GM19372 (cell line): ENCODE results near the gene KDM4F.
"Not testable (repeated sequence)": the region's sequence is repeated elsewhere in the genome, so short reads cannot be mapped to it uniquely, and the experiment has no call there.

Source experiments
- ATAC-seq: cut with Tn5 transposase; IDR thresholded peaks from one replicate; pipeline ENCODE4 v1.9.1; 2021; ENCODE audit warnings: mild to moderate bottlenecking, low read depth, moderate library complexity; ENCODE audit not compliant: unreplicated experiment

KDM4F gene

GRCh38 chr11:95049122-95049521 is at the start of gene KDM4F:
TSS of gene KDM4F (plus strand) at chr11:95049422.
- ATAC-seq: not testable (repeated sequence)

GRCh38 chr11:95003716-95004115 is 45.5 kb upstream of the KDM4F start:
- no peak for ATAC-seq

DNA sequence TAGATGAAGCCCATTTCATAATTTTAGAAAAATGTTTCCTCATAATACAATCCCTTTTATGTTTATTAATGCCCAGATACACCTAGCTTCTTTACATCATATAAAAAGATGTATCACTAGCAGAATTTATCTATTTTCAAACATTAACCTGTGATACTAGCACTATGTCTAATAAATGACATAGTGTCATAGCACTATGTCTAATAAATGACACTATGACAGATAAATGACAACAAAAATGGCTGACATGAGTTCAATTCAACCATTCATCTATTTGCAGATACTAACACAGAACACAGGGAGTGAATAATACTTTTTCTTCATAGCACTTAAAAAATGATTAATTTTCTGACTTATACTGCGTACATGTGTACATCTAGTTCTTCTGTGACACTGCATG is 43.6 kb upstream of the KDM4F start:
- ATAC-seq: no peak

- no peak for ATAC-seq
Measured at GRCh38 chr11:95011376-95011775, 37.8 kb upstream of the KDM4F start.

GRCh38 chr11:95014184-95014821 is 34.9 kb upstream of the KDM4F start:
- no peak for ATAC-seq

- no peak for ATAC-seq
Measured at GRCh38 chr11:95016139-95016538, 33.1 kb upstream of the KDM4F start.

GRCh38 chr11:95021468-95021867 is 27.8 kb upstream of the KDM4F start:
- ATAC-seq: not testable (repeated sequence)

- no peak for ATAC-seq
Measured at GRCh38 chr11:95024958-95025357, 24.3 kb upstream of the KDM4F start, which contains the start of gene KDM4E. TSS of gene KDM4E (plus strand) at chr11:95025258. CDS start at chr11:95025558, 300 bp downstream.

GRCh38 chr11:95025594-95025993 is 23.6 kb upstream of the KDM4F start:
- not testable (repeated sequence) for ATAC-seq

DNA sequence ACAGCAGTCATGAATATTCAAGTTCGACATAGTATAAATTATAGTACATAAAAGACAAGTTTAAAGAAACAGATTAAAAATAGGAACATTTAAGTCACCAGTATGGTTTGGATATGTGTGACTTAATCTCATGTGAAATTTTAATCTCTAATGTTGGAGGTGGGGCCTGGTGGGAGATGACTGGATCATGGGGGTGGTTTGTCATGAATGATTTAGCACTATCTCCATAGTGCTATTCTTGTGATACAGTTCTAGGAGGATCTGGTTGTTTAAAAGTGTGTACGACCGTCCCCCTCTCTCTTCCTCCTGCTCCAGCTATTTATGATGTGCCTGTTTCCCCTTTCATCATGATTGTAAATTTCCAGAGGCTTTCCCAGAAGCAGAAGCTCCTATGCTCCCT is 20.9 kb upstream of the KDM4F start:
- ATAC-seq: no peak

- no peak for ATAC-seq
Measured at GRCh38 chr11:95033051-95033450, 16.2 kb upstream of the KDM4F start.

- no peak for ATAC-seq
Measured at GRCh38 chr11:95035316-95035715, 13.9 kb upstream of the KDM4F start.

DNA sequence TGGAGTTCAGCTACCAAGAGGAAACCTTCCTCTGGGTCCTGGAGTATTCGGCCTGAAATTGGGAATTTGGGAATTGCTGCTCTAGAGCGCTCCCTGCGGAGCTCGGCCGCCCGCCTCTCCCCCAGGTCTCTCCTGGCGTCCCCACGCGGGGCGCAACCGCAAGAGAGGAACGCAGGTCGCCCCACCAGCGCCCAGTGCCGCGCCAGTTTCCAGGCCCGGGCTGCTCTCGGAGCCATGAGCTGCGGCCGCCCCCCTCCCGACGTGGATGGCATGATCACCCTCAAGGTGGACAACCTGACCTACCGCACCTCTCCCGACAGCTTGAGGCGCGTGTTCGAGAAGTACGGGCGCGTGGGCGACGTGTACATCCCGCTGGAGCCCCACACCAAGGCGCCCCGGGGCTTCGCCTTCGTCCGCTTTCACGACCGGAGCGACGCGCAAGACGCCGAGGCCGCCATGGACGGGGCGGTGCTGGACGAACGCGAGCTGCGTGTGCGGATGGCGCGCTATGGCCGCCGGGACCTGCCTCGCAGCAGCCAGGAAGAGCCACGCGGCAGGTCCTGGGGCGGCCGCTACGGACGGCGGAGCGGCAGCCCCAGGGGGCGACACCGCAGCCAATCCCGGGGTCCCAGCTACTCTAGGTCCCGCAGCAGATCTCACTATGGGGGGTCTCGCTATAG is 11.7 kb upstream of the KDM4F start:
- not testable (repeated sequence) for ATAC-seq

DNA sequence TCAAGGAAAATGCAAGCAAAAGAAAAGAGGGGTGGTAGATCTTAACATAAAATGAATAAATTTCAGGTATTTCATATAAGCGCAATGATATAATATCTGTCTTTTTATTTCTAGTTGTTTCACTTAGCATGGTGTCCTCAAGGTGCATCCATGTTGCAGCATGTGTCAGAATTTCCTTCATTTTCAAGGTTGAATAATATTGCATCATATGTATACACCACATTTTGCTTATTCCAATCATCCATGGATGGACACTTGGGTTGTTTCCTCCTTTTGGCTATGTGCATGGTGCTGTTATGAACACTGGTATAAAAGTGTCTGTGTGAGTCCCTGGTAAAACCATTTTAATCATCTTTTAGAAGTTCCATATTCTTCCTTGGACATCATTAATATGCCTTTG is 7.0 kb upstream of the KDM4F start:
- ATAC-seq: no peak

DNA sequence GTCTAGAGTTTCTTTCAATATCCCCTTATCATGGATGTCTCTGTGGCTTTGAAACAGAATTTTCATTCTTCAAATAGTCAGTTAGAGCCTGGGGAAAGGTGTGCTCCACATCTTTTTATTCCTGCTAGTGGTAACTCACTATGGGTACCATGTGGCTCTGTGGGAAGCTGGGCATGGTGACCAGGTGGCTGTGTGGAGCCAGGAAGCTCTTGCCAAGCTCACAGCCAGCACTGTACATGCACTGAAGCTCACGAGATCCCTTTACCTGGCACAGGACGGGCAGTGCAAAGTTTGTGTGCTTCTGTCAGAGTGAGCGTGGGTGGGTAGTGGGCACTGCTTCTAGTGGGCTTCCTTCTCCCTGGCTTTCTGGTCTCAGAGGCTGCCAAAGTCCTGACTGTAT is 6.3 kb upstream of the KDM4F start:
- ATAC-seq: no peak

DNA sequence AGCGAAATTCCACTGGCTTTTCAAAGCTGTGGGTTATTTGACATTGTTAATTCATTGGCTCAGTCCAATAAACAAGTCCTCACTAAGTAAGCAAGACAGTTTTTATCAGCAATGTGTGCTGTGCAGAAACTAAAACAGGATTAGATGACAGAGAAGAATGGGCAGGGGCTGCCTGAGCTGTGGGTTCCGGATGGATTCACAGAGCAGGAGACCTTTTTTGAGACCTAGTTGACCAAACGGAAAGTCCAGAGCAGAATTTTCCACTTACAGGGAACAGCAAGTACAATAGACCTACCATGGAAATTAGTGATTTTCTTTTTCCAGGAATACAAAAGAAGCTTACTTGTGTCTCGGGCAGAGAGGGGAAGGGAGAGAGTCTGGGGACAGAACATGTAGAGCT is 5.2 kb upstream of the KDM4F start:
- no peak for ATAC-seq

DNA sequence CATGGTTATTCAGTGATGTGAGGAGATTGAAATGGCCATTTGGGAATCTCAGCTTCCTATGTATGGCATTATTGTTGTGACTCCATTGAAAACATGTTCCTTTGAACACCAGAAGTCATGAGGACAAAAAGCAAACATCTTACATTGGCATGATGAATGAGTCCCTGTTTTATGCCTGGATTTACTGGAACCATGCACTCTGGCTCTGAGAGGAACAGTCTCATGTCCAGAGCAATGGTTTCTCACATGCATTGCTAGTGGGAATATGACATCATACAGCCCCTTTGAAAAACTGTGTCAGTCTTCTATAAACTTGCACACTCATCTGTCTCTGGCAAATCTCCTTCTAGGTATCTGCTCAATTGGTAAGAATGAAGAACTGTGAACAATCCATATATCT is 3.4 kb upstream of the KDM4F start:
- ATAC-seq: no peak

DNA sequence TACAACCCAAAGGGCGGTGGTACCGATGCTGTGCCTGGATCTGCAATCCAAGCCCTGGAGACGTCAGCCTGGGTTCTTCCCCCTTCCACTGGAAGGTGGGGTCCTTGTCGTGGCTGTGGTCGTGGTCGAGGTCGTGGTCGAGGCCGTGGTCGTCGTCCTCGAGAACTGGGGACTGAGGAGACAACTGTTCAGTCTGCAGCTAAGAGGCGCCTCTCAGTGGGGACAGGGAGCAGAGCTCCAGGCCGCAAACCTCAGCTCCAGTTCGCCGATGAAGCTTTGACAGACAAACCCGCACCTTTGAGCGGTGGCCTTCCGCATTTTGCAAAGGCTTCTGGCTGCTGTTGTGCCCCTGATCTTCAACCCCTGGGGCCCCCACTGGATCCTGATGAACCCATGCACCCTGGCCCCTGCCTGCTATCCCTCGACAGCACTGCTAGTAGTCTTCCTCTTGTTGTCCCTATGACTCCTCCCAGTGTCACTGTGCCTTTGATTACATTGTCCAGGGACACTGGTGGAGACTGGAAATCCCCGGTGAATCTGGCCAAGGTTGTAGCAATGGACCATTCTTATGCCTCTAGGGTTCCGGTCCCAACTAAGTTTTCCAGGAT is 1.5 kb downstream of the KDM4F start:
- ATAC-seq: no peak

GRCh38 chr11:95054356-95054755 is 5.1 kb downstream of the KDM4F start:
- no peak for ATAC-seq

- ATAC-seq: peak; percentile 85
Measured at GRCh38 chr11:95055283-95055897, 6.2 kb downstream of the KDM4F start.

- ATAC-seq: no peak
Measured at GRCh38 chr11:95057959-95058358, 8.7 kb downstream of the KDM4F start.
